Common myeloid progenitor, CD34-positive (primary cell): ENCODE measurements around the gene SAMD1.
A peak's percentile ranks its signal among the peaks of the same experiment; 100 is the strongest.

Source experiments
- CTCF ChIA-PET: fragments of 350-600 bp; sonication (Branson Sonifier 250); formaldehyde crosslinking; loops from one replicate; lab custom pipeline; 2021; ENCODE audit warnings: antibody characterized with exemption; lab: Charles Lee
- POLR2A ChIA-PET: fragments of 350-600 bp; sonication (Branson Sonifier 250); formaldehyde crosslinking; loops from one replicate; lab custom pipeline; 2021; ENCODE audit warnings: antibody characterized with exemption; lab: Charles Lee
- DNase-seq, 3 donors: peaks; one replicate each; pipeline versions ENCODE4 v3.0.0 to v3.0.0-alpha.2; 2013
- H3K27ac ChIP-seq, 2 experiments: 1 replicate in 1 of 2; 2 replicates in 1 of 2; pipeline ENCODE4 v1.7.0; 2013; ENCODE audit warnings: inconsistent platforms in 2 of 2, low read length in 2 of 2, mild to moderate bottlenecking in 2 of 2, low read depth in 1 of 2, moderate library complexity in 1 of 2; ENCODE audit not compliant: severe bottlenecking in 2 of 2, insufficient read depth in 1 of 2, poor library complexity in 1 of 2
- H3K27me3 ChIP-seq, 5 experiments: replicated peaks in 2 of 5; 1 replicate in 3 of 5; 2 replicates in 2 of 5; pipeline versions ENCODE4 v1.6.1 to v1.7.0; 2013; ENCODE audit warnings: low read length in 4 of 5, mild to moderate bottlenecking in 2 of 5, moderate library complexity in 2 of 5, inconsistent platforms in 1 of 5; ENCODE audit not compliant: insufficient read depth in 5 of 5, control insufficient read depth in 4 of 5
- H3K36me3 ChIP-seq, 4 experiments: 1 replicate in 2 of 4; 2 replicates in 2 of 4; pipeline versions ENCODE4 v1.6.1 to v1.7.0; 2013; ENCODE audit warnings: low read length in 3 of 4, control low read depth in 1 of 4, mild to moderate bottlenecking in 1 of 4; ENCODE audit not compliant: control insufficient read depth in 4 of 4, insufficient read depth in 4 of 4
- H3K4me1 ChIP-seq, 4 experiments: 1 replicate in 3 of 4; 2 replicates in 1 of 4; pipeline versions ENCODE4 v1.6.1 to v1.7.1; 2013; ENCODE audit warnings: low read length in 3 of 4, mild to moderate bottlenecking in 3 of 4, control low read depth in 1 of 4, inconsistent platforms in 1 of 4, moderate library complexity in 1 of 4; ENCODE audit not compliant: control insufficient read depth in 4 of 4, insufficient read depth in 4 of 4; ENCODE audit errors: control extremely low read depth in 1 of 4
- H3K4me3 ChIP-seq, 7 experiments: 1 replicate in 4 of 7; 2 replicates in 3 of 7; pipeline versions ENCODE4 v1.5.1 to v1.7.0; 2013; ENCODE audit warnings: mild to moderate bottlenecking in 7 of 7, low read length in 6 of 7, moderate library complexity in 6 of 7, inconsistent platforms in 2 of 7, low read depth in 2 of 7, control low read depth in 1 of 7; ENCODE audit not compliant: insufficient read depth in 4 of 7, control insufficient read depth in 1 of 7; ENCODE audit errors: extremely low read depth in 1 of 7
- H3K9me3 ChIP-seq, 5 experiments: 1 replicate in 4 of 5; 2 replicates in 1 of 5; pipeline versions ENCODE4 v1.6.1 to v1.7.1; 2013; ENCODE audit warnings: low read length in 4 of 5, mild to moderate bottlenecking in 2 of 5, inconsistent platforms in 1 of 5, low read depth in 1 of 5, moderate library complexity in 1 of 5; ENCODE audit not compliant: control insufficient read depth in 4 of 5, insufficient read depth in 2 of 5; ENCODE audit errors: control extremely low read depth in 1 of 5
- WGBS: methylation state at CpG from one replicate; pipeline ENCODE4 v1.1.5; 2013; ENCODE audit not compliant: insufficient coverage; 5-methylcytosine and 5-hydroxymethylcytosine counted together

SAMD1 gene

GRCh38 chr19:14101003-14101545 lies 10.5 kb upstream of the SAMD1 start:
- H3K27ac ChIP-seq, result no peak overlapping the region
- no peaks in the 10 kb centered on the region for H3K9me3 ChIP-seq
- H3K4me3 ChIP-seq, result no peak overlapping the region
- CTCF ChIA-PET, result interaction anchor here (1.0 to 3.7 kb wide), 4 partner anchors 9 to 42 kb away, joined by 3 to 22 read pairs (median 4); partner anchors contain the start of gene ASF1B
- WGBS, result 100% methylated on average over 4 of the region's 6 CpGs
- POLR2A ChIA-PET, result no interaction called here
- H3K36me3 ChIP-seq, result peaks cover 5 to 42% (median 26%) of the 10 kb centered on the region in 4 experiments
- H3K27me3 ChIP-seq, result no peaks in the 10 kb centered on the region
- DNase-seq, result no peak
- no peaks in the 10 kb centered on the region for H3K4me1 ChIP-seq

GRCh38 chr19:14097532-14098151 lies 7.1 kb upstream of the SAMD1 start:
- ChIA-PET CTCF (interaction anchor here (1.0 to 1.2 kb wide), 2 partner anchors 39 to 218 kb away, joined by 3 to 4 read pairs; partner anchors contain the start of gene ASF1B), POLR2A (no interaction called here)
- peaks cover 2 to 32% (median 21%) of the 10 kb centered on the region in 4 experiments for H3K36me3 ChIP-seq
- H3K9me3 ChIP-seq, result peaks cover 0 to 6% (median 0%) of the 10 kb centered on the region in 5 experiments
- no peak overlapping the region for H3K4me3 ChIP-seq
- H3K27me3 ChIP-seq, result no peaks in the 10 kb centered on the region
- WGBS, result 94% methylated on average over 15 of the region's 21 CpGs
- peaks cover 0 to under 1% (median under 1%) of the 10 kb centered on the region in 4 experiments for H3K4me1 ChIP-seq
- no peak overlapping the region for H3K27ac ChIP-seq
- no peak for DNase-seq

GRCh38 chr19:14096272-14096992 lies 5.9 kb upstream of the SAMD1 start:
- Histone ChIP-seq H3K4me1 (peaks cover 0 to 13% (median 9%) of the 10 kb centered on the region in 4 experiments), H3K36me3 (peaks cover 2 to 24% (median 14%) of the 10 kb centered on the region in 4 experiments), H3K27ac (no peak overlapping the region), H3K27me3 (no peaks in the 10 kb centered on the region), H3K9me3 (peaks cover 0 to 6% (median 0%) of the 10 kb centered on the region in 5 experiments), H3K4me3 (no peak overlapping the region)
- CTCF ChIA-PET, result interaction anchor here (0.6 to 2.1 kb wide), 5 partner anchors 9 to 213 kb away, joined by 3 to 15 read pairs (median 3); partner anchors contain the start of gene ASF1B
- POLR2A ChIA-PET, result no interaction called here
- DNase-seq, result no peak
- WGBS, result 98% methylated on average over 5 of the region's 11 CpGs

GRCh38 chr19:14094854-14095253 lies 4.3 kb upstream of the SAMD1 start:
- no peak for DNase-seq
- H3K9me3 ChIP-seq, result peaks cover 0 to 6% (median 0%) of the 10 kb centered on the region in 5 experiments
- CTCF ChIA-PET, result interaction anchor here (1.1 to 3.9 kb wide), 4 partner anchors 8 to 51 kb away, joined by 3 to 25 read pairs (median 3); partner anchors contain the start of gene ASF1B
- peaks cover 2 to 15% (median 9%) of the 10 kb centered on the region in 4 experiments for H3K36me3 ChIP-seq
- POLR2A ChIA-PET, result no interaction called here
- H3K27me3 ChIP-seq, result no peaks in the 10 kb centered on the region
- H3K27ac ChIP-seq, result no peak overlapping the region
- no peak overlapping the region for H3K4me3 ChIP-seq
- H3K4me1 ChIP-seq, result peaks cover 0 to 15% (median 10%) of the 10 kb centered on the region in 4 experiments
- 100% methylated on average over 2 of the region's 7 CpGs for WGBS

GRCh38 chr19:14093117-14093823 lies 2.7 kb upstream of the SAMD1 start:
- no peak overlapping the region for H3K4me3 ChIP-seq
- CTCF ChIA-PET, result interaction anchor here (0.7 to 3.9 kb wide), 3 partner anchors 21 to 218 kb away, joined by 3 to 25 read pairs (median 3); no protein-coding TSS in a partner anchor
- no peak for DNase-seq
- POLR2A ChIA-PET, result no interaction called here
- WGBS, result 92% methylated on average over 9 of the region's 9 CpGs
- no peaks in the 10 kb centered on the region for H3K27me3 ChIP-seq
- peaks cover 0 to 18% (median 17%) of the 10 kb centered on the region in 4 experiments for H3K4me1 ChIP-seq
- peaks cover 3 to 23% (median 14%) of the 10 kb centered on the region in 4 experiments for H3K36me3 ChIP-seq
- H3K9me3 ChIP-seq, result peaks cover 0 to 6% (median 0%) of the 10 kb centered on the region in 5 experiments
- no peak overlapping the region for H3K27ac ChIP-seq

- POLR2A ChIA-PET, result interaction anchor here (1.1 to 1.6 kb wide), 3 partner anchors 10 to 26 kb away, joined by 4 to 5 read pairs (median 4); partner anchors contain the start of gene PRKACA
- peak overlapping the region in 1 of 2 experiments; percentile 80 for H3K27ac ChIP-seq
- CTCF ChIA-PET, result interaction anchor here (0.7 to 3.9 kb wide), 7 partner anchors 9 to 33 kb away, joined by 3 to 25 read pairs (median 3); no protein-coding TSS in a partner anchor
Measured at GRCh38 chr19:14091813-14092462, 1.4 kb upstream of the SAMD1 start.

More at GRCh38 chr19:14091813-14092462, 1.4 kb upstream of the SAMD1 start:
- no peaks in the 10 kb centered on the region for H3K27me3 ChIP-seq
- H3K9me3 ChIP-seq, result peaks cover 0 to 6% (median 0%) of the 10 kb centered on the region in 5 experiments
- 13% methylated on average over 7 of the region's 15 CpGs for WGBS
- peak in 2 of 3 donors; percentile 56 to 57 for DNase-seq
- H3K4me1 ChIP-seq, result peaks cover 0 to 18% (median 17%) of the 10 kb centered on the region in 4 experiments
- peak overlapping the region; percentile 76 to 86 (median 81) for H3K4me3 ChIP-seq
- H3K36me3 ChIP-seq, result peaks cover 3 to 23% (median 13%) of the 10 kb centered on the region in 4 experiments
